ENCODE data around the gene STIL. TPM values are rescaled to one million over a fixed set of nuclear protein-coding genes. Genes with fewer than 3 reads are reported as not detected.
A peak's percentile ranks its signal among the peaks of the same experiment; 100 is the strongest.

Gene STIL
- total RNA-seq, result 1 to 10 TPM; 3.6 to 5.3 TPM
- 10 to 100 TPM in 2 of 6 donors, 1 to 10 TPM in 4; 6.7 to 13.2 (median 9.2) TPM for polyA plus RNA-seq (ENCODE audit: insufficient read length in 6 of 6)
- long read RNA-seq, donor 1, result 0 reads
- long read RNA-seq, donor 2, result 0 reads
- long read RNA-seq, donor 3, result 0 reads
- long read RNA-seq, donor 4, result 0 reads
- long read RNA-seq, donor 5, partial matches to known transcripts, result 50 of 50 reads
- long read RNA-seq, donor 5, other reads (novel, unspliced or antisense), result 0 of 50 reads
- long read RNA-seq, donor 6, result 0 reads
- long read RNA-seq, donor 7, result 0 reads
- long read RNA-seq, donor 8, result 0 reads
- long read RNA-seq, donor 9, result 0 reads
- long read RNA-seq, donor 10, result 0 reads
- long read RNA-seq, donor 11, result 0 reads
- long read RNA-seq, donor 12, result 0 reads

- peak within 1 kb of the TSS; percentile 62 to 65 for H3K4me3 ChIP-seq
- H3K4me1 ChIP-seq, result peaks cover 3 to 10% of the 10 kb centered on the region in 2 donors
- H3K9me3 ChIP-seq, result no peaks in the 10 kb centered on the region
- peak within 1 kb of the TSS; percentile 84 to 93 for H3K27ac ChIP-seq
- intact Hi-C loops (cut with DNase I), result no loop called here
- peak; percentile 99 for ATAC-seq
- peak; percentile 97 to 99 (median 99) for DNase-seq
- H3K27me3 ChIP-seq, result no peaks in the 10 kb centered on the region
- TF ChIP-seq, protein P1, sequence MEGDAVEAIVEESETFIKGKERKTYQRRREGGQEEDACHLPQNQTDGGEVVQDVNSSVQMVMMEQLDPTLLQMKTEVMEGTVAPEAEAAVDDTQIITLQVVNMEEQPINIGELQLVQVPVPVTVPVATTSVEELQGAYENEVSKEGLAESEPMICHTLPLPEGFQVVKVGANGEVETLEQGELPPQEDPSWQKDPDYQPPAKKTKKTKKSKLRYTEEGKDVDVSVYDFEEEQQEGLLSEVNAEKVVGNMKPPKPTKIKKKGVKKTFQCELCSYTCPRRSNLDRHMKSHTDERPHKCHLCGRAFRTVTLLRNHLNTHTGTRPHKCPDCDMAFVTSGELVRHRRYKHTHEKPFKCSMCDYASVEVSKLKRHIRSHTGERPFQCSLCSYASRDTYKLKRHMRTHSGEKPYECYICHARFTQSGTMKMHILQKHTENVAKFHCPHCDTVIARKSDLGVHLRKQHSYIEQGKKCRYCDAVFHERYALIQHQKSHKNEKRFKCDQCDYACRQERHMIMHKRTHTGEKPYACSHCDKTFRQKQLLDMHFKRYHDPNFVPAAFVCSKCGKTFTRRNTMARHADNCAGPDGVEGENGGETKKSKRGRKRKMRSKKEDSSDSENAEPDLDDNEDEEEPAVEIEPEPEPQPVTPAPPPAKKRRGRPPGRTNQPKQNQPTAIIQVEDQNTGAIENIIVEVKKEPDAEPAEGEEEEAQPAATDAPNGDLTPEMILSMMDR (IDR thresholded peaks at IDR 0.05), result no peak
- peaks cover 0 to 6% of the 10 kb centered on the region in 2 donors for H3K36me3 ChIP-seq
These were observed at the start of gene STIL for GRCh38 chr1:47313915-47314664. Gene STIL, minus strand, starts transcription at chr1:47314147. Its CDS starts 3,828 bp downstream, at chr1:47310319.

DNA sequence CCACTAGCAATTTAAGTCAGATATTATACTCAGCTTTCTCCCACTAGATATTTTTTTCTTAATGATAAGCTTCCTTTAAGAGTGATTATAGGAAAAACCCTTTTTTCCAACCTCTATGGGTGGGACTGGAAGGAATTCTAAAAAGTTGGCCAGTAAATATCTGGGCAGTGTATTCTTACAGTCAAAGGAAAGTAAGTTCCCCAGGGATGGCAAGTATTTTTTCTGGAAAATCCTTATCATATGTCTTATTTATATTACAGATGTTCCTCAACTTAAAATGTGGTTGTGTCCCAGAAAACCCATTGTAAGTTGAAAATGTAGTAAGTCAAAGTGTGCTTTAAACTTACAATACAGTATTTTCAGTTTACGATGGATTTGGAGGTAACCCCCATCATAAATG lies 48.9 kb upstream of the STIL start:
- ATAC-seq, result no peak
- TF ChIP-seq, protein P1 (IDR thresholded peaks at IDR 0.05), result no peak
- no peak for DNase-seq
- no peaks in the 10 kb centered on the region for H3K4me1 ChIP-seq
- no peak overlapping the region for H3K27ac ChIP-seq
- no peak overlapping the region for H3K4me3 ChIP-seq
- intact Hi-C loops (cut with DNase I), result no loop called here
- no peaks in the 10 kb centered on the region for H3K9me3 ChIP-seq
- no peaks in the 10 kb centered on the region for H3K36me3 ChIP-seq
- no peaks in the 10 kb centered on the region for H3K27me3 ChIP-seq

GRCh38 chr1:47361380-47361779 lies 47.4 kb upstream of the STIL start:
- no peak for ATAC-seq
- no peaks in the 10 kb centered on the region for H3K27me3 ChIP-seq

GRCh38 chr1:47351305-47351704 lies 37.4 kb upstream of the STIL start:
- Histone ChIP-seq H3K4me1 (peaks cover 0 to under 1% of the 10 kb centered on the region in 2 donors), H3K27me3 (no peaks in the 10 kb centered on the region), H3K4me3 (no peak overlapping the region), H3K9me3 (no peaks in the 10 kb centered on the region), H3K27ac (no peak overlapping the region), H3K36me3 (no peaks in the 10 kb centered on the region)
- ATAC-seq (no peak), DNase-seq (no peak)
- intact Hi-C loops (cut with DNase I), result no loop called here
- TF ChIP-seq, protein P1 (IDR thresholded peaks at IDR 0.05), result no peak

More at GRCh38 chr1:47361380-47361779, 47.4 kb upstream of the STIL start:
- intact Hi-C loops (cut with DNase I), result no loop called here
- H3K36me3 ChIP-seq, result no peaks in the 10 kb centered on the region
- no peak overlapping the region for H3K4me3 ChIP-seq
- peaks cover 0 to 2% of the 10 kb centered on the region in 2 donors for H3K4me1 ChIP-seq
- no peak for DNase-seq
- no peak overlapping the region for H3K27ac ChIP-seq
- no peaks in the 10 kb centered on the region for H3K9me3 ChIP-seq
- TF ChIP-seq, protein P1 (IDR thresholded peaks at IDR 0.05), result no peak

DNA sequence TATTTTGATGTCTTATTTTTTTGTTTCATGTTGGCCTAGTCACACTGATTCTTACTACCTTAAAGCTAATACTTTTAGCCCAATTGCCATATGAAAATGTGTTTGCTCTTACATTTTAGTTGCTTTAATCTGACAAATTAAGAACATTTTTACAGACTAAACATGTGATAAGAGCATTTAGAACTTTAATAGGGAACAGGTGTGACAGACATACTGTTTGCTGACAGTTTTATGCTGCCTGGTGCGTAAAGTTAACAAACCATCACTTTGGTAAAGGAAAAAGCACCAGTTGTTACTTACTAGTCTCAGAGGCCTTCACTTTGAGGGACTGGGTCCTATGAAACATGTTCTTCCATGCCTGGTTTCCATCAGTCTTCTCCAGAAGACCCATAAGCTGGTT lies 34.3 kb upstream of the STIL start:
- intact Hi-C loops (cut with DNase I), result no loop called here
- DNase-seq, result no peak
- peaks cover 0 to 7% of the 10 kb centered on the region in 2 donors for H3K36me3 ChIP-seq
- H3K4me3 ChIP-seq, result no peak overlapping the region
- H3K9me3 ChIP-seq, result no peaks in the 10 kb centered on the region
- H3K27me3 ChIP-seq, result no peaks in the 10 kb centered on the region
- H3K27ac ChIP-seq, result no peak overlapping the region
- ATAC-seq, result no peak
- no peaks in the 10 kb centered on the region for H3K4me1 ChIP-seq
- TF ChIP-seq, protein P1 (IDR thresholded peaks at IDR 0.05), result no peak
